HG03045 (cell line): ENCODE data around the gene SMNDC1.
"Not testable (repeated sequence)": the region's sequence is repeated elsewhere in the genome, so short reads cannot be mapped to it uniquely, and the experiment has no call there.

ENCODE experiments used
- ATAC-seq: cut with Tn5 transposase; IDR thresholded peaks from one replicate; pipeline ENCODE4 v1.9.1; 2021; ENCODE audit warnings: mild to moderate bottlenecking, moderate library complexity; ENCODE audit not compliant: unreplicated experiment

SMNDC1 gene

DNA sequence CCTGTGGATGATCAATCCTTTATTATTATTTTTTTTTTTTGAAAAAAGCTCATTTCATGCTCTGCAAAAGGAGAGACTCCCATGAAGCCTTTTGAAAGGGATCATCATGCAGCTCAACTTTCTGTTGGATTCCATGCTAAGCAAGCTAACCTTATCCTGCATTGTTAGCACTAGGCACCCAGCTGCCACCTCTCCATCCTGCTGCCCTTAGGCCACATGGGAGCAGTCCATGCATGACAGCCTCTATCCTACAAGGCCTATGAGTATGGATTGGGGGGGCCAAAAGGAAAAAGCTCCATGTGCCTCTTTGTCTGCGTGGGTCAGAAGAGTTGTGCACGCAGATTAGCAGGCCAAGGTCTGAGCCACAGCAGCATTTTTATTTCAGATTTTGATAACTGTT lies 19.2 kb downstream of the SMNDC1 start:
- ATAC-seq, result no peak

DNA sequence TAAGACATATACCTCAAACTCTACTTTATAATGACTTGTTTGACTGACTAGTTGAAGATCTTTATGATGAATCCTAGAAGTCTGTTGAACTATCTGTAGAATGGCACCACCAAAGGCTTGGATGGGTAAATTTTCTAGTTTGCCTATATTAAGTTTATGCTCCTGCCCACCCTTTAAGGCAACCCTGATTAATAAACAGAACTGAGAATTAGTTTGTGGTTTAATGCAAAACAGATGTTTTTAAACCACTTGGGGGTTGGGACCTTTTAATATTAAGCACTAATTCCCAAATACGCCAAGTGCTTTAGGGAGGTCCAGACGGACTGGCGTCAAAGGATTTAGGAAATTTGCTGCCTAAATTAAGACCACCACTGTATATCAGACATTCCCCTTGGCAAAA lies 20.5 kb downstream of the SMNDC1 start:
- ATAC-seq, result no peak

DNA sequence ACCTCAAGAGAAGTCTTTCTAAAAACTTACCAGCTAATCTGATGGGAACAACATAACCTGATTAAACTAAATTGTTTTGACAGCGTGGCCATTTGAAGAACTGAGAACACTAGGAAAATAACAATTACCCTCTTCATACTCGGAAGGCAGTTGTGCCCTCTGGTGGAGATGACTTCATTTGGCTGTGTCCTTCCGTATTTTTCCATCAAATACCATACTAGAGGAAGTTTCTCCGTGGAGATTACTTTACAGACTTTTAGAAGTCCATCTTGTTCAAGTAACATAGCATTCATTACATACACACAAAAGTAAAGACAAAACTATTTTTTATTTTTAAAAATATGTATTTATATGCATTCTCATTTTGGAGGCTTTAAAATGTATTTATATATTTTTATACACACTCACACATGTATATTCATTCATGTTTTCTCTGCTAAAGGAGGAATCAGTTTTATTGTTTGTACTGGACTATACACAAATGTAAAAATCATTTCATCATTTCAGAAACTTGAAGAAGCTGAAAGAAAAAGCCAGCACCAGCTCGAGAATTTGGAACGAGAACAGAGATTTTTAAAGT lies 25.2 kb downstream of the SMNDC1 start:
- no peak for ATAC-seq

DNA sequence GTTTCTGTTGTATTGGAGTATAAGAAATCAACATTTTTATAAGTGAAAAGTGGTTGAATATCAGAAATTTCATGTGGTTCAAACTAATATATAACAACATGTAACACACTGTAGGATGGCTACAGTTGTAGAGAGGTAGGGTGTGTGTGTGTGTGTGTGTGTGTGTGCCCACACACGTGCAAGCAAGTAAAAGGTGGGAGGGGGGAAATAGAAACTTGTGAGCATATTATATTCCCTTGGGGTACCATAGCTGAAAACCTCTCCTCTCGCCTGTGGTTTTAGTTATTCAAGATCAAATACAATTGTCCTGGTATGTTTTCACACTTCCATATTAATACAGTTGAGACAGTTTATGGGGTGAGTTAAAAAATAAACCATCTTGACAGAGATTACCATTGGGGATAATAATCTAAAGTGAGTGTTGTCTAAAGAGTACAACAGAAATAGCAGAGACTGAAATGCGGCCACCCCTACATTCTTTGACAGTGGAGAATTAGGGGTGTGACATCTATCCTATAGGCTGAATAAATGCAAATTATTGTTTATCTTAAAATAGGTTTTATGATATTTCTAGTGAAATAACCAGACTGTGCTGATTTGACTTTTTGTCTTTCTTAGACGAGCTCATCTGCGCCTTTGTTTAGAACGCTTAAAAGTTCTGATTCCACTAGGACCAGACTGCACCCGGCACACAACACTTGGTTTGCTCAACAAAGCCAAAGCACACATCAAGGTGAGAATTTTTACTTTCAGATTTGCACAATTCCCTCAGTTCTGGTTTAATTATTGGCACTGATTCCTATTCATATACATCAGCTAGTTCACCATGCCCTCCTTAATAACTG lies 25.9 kb downstream of the SMNDC1 start:
- ATAC-seq, result no peak

DNA sequence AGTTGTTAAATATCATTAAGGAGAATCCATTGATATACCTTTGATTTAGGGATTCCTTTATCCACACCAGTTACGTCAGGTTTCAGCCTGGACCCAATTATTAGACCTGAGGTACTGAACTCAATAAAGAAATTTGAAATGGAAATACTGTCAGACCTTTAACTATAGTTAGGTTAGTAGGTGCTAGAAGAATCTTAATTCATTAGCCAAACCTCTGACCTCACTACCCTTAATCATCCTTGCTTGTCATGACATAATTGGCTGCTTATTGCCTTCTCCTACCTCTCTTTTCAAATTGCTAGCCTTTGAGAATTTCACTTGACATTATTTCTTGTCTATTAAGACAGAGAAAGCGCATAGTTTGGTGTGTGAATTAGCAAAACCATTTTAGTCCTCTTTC lies 27.1 kb downstream of the SMNDC1 start:
- ATAC-seq, result no peak

DNA sequence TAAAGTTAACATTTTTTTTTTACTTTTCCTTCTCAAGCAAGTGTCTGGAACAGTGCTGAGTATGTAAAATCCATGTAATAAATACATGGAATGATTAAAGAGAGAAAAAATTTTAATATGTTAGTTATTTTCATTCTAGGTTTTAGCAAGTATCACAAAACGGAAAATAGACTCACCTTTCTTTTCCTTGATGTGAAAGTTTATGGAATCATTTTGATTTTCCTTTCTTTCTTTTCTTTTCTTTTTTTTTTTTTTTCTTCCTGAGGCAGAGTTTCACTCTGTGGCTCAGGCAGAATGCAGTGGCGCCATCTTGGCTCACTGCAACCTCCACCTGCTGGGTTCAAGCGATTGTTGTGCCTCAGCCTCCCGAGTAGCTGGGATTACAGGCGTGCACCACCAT lies 28.1 kb downstream of the SMNDC1 start:
- ATAC-seq, result no peak

DNA sequence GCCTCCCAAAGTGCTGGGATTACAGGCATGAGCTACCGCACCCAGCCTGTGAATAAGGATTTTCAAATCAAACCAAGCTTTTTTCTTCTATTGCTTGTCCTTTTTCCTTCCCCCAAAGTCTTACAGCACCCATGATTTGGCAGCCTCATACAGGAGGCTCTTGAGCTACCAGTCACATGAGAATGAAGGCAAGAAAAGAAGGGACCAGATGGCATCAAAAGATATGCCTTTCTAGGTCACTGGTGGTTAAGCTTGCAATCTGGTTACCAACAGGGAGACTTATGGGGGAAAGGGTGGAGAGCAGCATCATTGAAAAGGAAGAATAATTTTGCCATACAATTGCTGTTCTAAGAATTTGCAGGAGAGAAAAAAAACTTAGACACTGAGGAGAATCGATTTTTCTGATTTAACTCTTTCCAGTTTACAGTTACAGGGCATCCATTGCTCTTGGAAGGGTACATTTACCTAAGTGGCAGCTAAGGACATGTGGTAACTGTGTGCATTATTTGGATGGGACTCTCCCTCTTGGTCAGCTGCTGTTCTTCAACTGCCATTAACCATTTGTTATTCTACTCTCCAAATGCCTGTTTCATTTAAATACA lies 29.5 kb downstream of the SMNDC1 start:
- ATAC-seq, result no peak

DNA sequence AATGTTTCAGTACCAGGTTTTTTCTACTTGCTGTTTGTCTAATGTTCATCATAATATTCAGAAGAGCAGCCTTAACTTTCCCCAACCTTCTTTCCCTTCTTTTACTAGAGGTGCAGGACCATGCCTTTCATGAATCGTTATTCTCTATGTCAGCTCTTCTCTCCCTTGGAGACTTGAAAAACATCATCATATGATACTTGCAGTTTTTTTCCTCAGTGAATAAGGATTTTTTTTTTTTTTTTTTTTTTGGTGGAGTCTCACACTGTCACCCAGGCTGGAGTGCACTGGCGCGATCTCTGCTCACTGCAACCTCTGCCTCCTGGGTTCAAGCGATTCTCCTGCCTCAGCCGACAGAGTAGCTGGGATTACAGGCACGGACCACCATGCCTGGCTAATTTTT lies 30.1 kb downstream of the SMNDC1 start:
- no peak for ATAC-seq

DNA sequence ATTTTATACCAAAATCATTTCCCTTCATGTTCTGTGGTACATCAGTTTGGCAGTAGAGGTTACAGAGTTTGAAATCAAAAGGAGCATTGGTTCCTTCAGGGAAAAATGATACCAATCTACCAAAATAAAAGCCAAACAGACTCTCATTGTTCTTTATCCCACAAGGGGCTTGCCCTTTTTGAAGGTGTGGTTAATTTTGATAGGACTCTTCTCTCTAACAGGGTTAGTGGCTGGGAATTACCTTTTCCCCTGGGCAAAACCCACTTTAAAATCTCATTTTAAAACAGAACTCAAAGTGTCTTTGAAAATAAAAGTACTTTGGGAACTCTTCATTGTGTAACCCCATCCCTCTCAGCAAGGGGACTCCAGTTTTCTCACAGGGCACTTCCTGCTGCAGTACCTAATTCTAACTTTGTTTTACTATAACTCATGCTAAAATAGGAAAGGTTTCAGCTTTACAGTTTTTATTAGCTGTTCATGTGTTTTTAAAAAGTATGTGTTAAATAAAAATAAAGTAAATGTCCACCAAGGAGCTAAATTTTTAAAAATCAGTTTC lies 30.6 kb downstream of the SMNDC1 start:
- ATAC-seq, result no peak

DNA sequence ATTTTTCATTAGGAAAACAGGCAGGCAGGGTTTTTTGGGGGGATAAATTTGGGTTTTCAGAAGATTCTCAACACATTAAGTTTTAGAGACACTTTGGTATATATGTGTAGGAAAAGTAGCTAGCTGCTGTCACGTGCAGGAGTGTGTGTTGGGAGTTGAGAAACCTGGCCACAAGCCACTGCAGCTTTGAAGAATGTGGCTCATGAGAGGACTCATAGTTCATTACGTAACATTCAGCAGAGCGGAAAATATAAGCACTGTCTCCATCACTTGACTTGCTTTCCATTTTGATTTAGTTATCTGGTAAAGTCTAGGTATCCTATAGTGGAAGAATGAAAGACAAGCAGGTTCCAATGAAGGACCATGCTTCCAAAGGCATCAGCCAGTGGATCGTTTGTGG lies 31.2 kb downstream of the SMNDC1 start:
- ATAC-seq, result no peak

DNA sequence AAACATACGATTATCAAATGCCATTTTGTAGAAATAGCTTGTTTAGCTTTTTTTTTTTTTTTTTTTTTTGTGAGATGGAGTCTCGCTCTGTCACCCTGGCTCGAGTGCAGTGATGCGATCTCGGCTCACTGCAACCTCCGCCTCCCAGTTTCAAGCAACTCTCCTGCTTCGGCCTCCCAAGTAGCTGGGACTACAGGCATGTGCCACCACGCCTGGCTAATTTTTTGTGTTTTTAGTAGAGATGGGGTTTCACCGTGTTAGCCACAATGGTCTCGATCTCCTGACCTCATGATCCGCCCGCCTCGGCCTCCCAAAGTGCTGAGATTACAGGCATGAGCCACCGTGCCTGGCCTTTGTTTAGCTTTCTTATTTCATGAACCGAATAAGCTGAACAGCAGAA lies 31.7 kb downstream of the SMNDC1 start:
- ATAC-seq, result not testable (repeated sequence)

DNA sequence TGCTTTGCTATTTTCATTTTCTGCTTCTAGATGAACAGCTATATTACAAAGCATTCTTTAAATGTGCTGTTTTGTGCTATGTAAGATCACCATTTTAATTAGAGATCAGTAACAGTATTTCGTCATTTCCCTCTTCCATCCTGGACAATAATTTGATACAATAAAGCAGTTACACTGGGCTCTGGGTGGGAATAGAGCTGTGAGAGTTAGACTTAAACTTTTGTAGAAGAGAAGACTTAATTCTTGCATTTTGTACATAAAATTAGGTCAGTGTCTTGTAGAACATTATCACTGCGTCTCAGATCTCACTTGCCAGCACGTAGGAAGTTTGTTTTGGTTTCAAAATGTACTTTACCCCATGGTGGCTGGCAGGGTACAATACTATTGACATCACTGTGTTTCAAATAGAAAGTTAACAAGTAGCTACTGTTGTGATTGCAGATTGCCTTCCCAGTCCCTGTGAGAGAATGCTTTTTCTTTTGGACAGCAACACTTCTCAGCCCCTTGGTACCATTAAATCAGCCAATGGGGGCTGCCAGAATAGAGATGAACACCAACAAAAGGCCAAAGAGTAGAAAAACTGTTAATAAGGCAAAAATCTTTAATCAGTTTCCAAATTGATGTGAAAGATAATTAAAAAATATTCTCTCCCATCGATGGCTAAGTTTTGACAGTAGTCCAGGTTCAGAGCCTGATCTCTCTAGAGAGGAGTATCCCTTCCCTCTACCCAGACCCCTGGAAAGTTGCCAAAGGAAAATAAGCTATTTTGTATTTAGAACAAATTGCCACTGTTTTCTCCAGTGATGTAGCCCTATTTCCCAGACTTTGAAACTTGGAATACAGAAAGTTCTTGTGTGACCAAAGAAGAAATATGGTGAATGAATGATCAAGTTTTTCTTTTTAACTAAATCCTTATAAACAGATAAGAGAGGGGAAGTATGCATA lies 35.1 kb downstream of the SMNDC1 start:
- peak; percentile 61 for ATAC-seq

DNA sequence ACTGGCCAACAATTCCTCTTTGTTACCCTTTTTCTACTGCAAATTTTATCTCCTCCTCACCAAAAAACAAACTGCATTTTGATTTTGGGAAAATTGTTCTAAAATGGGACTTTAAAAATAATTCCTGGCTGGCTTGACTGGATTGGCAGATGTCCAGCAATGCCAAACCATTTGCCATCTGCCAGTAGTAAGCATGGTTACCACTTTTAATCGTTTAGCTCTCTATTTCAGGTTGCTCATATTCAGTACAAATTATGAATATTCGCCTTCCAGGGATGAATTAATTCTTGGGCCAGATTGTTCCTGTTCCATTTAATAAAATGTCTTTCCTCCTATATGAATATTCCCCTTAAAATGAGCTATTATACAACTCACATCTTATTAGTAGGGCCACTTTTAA lies 35.7 kb downstream of the SMNDC1 start:
- ATAC-seq, result no peak

DNA sequence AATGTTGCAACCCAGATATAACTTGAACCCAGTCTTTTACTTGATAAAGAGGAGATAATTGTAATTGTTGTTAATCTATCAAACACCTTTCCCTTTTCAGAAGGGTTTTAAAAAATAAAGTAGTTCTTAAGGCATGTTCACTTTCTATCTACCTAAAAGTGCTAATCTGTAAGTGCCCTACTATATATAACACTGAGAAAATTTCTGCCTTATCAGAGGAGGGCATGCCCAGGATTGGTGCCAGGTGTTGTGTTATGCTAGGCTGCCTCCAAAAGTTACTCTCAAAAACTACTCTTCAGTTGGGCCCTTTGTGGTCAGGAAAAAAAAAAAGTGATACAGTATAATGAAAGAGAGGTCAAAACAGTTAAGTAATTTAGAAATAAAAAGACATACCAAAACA lies 36.3 kb downstream of the SMNDC1 start:
- no peak for ATAC-seq

DNA sequence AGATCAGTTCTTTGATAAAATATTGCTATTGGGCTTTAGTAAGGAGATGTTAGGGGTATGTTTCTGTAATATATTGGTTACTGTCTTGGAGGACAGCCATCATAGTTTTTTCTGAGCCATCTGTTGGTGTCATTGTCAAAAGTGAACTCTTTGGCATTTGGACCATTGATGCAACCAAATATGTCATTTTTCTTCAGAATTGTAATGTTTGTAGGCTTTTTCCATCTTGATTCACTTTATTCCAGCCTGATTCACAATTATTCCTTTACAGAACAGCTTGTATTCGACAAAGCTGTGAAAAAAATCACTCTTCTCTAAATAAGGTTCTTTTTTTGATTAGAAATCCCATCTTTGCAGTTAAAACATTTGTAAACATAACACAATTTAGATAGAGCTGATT lies 37.4 kb downstream of the SMNDC1 start:
- no peak for ATAC-seq

DNA sequence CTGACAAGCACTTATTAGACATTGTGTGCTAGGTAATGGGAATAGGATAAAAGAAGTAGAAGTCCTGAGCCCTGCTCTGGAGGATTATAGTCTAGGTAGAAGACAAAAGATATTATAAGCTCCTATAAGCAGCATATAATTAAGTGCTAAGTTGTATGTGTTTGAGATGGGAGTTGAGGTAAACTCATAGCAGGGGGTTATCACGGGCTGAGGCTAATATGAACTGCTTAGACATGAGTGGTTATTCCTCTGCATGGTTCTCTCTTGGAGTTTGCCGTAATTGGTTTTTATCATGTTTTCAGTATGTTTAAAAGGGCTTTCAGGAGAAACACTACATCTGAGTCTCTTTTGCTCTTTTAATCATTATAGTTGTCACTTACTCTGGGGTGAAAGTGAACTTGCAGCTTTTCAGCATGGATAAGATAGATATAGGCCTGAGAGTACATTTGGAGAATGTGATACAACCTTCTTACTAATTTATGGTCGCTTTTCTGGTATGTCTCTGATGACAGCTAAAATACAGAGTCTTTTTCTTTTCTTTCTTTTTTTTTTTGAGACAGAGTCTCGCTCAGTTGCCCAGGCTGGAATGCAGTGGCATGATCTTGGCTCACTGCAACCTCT lies 39.0 kb downstream of the SMNDC1 start:
- ATAC-seq, result no peak

DNA sequence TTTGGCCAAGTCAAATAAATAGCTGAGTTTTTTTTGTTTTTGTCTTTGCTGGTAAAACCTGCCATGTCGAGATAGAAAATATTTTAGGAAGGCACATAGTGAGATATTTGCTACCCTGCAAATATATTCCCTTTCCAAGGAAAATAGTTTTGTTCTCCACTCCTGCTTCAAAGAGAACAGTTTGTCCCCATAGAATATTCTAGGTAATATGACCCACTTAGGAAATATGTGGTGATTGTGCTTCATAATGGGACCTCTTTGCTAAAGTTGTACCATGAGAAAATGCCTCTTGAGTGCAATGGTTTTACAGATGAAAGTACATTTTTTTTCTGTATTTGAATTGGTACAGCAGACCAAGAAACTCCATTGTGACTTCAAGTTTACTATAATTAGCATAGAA lies 41.6 kb downstream of the SMNDC1 start:
- no peak for ATAC-seq

DNA sequence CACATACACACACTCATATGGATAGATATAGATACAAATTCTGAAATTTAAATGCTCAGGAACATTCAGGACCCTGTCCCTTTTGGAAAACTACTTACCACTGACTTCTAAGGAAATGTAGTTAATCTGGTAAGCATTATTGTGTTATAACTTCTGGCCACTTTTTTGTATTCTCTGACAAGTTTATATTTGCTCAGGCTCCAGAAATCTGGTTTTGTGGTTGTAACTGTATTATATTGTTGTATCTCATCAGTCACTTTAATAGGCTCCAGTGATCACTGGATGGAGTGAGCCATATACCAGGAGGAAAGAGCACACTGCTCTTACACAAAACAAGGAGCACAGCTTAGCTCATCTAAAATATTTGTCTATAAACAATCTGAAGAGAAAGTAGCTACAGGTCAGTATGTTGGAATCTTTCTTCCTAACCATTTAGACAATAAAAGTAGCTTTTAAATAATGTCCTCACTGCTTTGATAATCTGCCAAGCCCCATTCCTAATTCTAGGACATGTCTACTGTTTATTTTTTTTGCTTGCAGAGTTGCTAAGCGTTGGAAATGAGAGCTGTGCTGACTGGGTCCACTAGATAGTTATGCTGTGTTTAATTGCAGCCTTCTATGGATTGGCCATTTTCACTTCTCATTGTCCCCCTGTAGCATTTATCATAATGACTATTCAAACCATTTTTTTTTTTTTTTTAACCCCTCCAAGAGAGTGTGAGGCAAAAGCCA lies 43.8 kb downstream of the SMNDC1 start:
- no peak for ATAC-seq

DNA sequence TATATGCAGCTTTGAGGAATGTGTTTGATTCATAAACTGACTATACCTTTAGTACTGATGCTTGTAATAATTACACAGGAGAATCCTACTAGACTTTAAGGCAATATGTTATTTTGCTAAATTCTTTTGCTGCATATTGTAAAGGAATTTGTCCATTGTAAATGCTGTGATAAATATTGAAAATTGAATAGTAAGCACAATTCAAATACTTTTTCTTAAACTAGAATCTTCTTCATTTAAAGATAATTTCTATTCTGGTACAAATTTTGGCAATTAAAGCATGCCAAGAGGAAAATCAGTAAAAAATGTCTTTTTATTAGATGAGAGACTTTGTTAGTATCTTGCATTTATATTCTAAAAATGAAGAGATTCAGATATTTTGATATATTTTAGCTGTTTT lies 45.4 kb downstream of the SMNDC1 start:
- ATAC-seq, result no peak

DNA sequence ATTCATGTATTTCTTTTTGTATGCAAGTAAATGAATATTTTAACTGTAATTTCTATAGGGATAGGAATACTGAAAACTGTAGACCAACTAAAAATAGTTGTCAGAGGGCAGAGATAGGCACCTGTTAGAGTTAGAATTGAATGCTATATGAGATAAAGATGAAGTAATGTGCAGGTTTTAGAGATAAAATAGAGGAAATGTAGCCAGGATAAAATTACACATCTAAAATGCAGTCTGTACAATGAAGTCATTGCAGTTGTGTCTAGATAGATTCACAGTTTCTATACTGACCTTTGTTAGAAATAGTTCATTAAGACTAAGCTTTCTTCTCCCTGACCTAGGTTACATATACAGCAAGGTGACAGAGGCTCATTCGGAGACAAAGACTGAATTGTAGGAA lies 46.2 kb downstream of the SMNDC1 start:
- no peak for ATAC-seq
